ENCODE measurements around the gene JMJD4. TPM values are rescaled to one million over a fixed set of nuclear protein-coding genes. Genes with fewer than 3 reads are reported as not detected.

JMJD4 gene
- total RNA-seq, 3 donors from 2014 or later (not counting 1 experiment from before 2014, with no cell fraction given): 8.8 to 12.4 (median 12.3) TPM

DNA sequence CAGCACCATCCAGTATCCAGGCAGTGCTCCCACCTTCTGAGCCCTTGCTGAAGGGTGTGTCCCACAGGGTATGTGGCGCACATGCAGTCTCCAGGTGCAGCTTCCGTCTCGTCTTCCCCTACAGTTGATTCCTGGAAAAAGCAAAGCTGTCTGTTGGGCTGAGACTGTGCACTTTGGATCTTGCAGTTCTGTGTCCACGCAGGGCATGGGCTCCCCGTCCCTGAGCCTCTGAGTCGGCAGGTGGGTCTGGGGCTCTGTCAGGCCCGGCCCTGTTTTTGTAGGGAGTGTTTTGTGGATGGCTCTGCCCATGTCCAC is 33.0 kb upstream of the JMJD4 start:
- Mint-ChIP-seq H3K4me1 (peaks cover 53 to 55% of the 10 kb centered on the region in 2 donors), H3K27ac (no peak overlapping the region), H3K9me3 (no peaks in the 10 kb centered on the region), H3K27me3 (ENCODE audit: low read depth in 2 of 2) (peaks cover 14 to 16% of the 10 kb centered on the region in 2 donors), H3K4me3 (peak overlapping the region; percentile 9), H3K36me3 (no peaks in the 10 kb centered on the region)
- TF ChIP-seq, protein P1, sequence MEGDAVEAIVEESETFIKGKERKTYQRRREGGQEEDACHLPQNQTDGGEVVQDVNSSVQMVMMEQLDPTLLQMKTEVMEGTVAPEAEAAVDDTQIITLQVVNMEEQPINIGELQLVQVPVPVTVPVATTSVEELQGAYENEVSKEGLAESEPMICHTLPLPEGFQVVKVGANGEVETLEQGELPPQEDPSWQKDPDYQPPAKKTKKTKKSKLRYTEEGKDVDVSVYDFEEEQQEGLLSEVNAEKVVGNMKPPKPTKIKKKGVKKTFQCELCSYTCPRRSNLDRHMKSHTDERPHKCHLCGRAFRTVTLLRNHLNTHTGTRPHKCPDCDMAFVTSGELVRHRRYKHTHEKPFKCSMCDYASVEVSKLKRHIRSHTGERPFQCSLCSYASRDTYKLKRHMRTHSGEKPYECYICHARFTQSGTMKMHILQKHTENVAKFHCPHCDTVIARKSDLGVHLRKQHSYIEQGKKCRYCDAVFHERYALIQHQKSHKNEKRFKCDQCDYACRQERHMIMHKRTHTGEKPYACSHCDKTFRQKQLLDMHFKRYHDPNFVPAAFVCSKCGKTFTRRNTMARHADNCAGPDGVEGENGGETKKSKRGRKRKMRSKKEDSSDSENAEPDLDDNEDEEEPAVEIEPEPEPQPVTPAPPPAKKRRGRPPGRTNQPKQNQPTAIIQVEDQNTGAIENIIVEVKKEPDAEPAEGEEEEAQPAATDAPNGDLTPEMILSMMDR (IDR thresholded peaks at IDR 0.05): no peak
- H3K4me1 ChIP-seq (ENCODE audit: control insufficient read depth, insufficient read depth, low read length): peaks cover 54% of the 10 kb centered on the region
- peaks cover 9% of the 10 kb centered on the region for H3K36me3 ChIP-seq (ENCODE audit: control insufficient read depth, insufficient read depth, low read length)
- H3K27me3 ChIP-seq (ENCODE audit: control insufficient read depth, insufficient read depth, low read length): peaks cover 6% of the 10 kb centered on the region
- intact Hi-C loops (cut with micrococcal nuclease): no loop called here
- no peaks in the 10 kb centered on the region for H3K9me3 ChIP-seq (ENCODE audit: control insufficient read depth, insufficient read depth, low read length)
- no peak overlapping the region for H3K4me3 ChIP-seq (ENCODE audit: low read length)
- WGBS (ENCODE audit: insufficient coverage): 96% methylated on average over 7 of the region's 7 CpGs
- no peak overlapping the region for H3K27ac ChIP-seq (ENCODE audit: low read length)
- ATAC-seq: no peak
- DNase-seq: no peak

DNA sequence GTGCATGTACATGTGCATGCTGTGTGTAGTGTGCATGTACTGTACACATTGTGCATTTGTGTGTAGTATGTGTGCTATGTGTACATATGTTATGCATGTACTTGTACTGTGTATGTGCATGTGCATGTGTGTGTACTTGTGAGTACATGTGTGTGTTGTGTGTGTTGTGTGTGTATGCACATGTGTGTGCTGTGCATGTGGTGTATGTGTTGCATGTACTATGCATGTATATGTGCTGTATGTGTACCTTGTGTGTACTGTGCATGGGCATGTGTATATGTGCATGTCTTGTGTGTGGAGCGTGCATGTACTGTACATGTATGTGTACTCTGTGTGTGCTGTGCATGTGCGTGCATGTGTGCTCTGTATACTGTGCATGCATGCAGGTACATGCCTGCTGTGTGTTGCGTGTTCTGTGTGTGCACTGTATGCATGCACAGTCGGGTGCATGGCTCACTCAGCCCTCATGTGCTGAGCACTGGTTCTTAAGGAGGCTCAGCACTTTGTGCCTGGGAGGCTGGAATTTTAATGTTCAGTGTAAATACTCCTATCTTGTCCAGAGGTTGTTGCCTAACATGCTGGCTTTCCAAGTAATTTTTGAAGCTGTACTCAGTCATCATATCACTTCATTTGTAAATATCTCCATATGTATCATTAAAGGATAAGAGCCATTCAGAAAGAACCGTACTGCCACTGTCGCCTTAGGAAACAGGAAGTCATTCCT is 32.5 kb upstream of the JMJD4 start:
- no peaks in the 10 kb centered on the region for H3K9me3 Mint-ChIP-seq
- Histone ChIP-seq H3K27ac (ENCODE audit: low read length) (no peak overlapping the region), H3K9me3 (ENCODE audit: control insufficient read depth, insufficient read depth, low read length) (no peaks in the 10 kb centered on the region), H3K36me3 (ENCODE audit: control insufficient read depth, insufficient read depth, low read length) (peaks cover 9% of the 10 kb centered on the region), H3K4me1 (ENCODE audit: control insufficient read depth, insufficient read depth, low read length) (peaks cover 59% of the 10 kb centered on the region), H3K27me3 (ENCODE audit: control insufficient read depth, insufficient read depth, low read length) (peaks cover 6% of the 10 kb centered on the region), H3K4me3 (ENCODE audit: low read length) (no peak overlapping the region)
- DNase-seq (no peak), ATAC-seq (no peak)
- intact Hi-C loops (cut with micrococcal nuclease): no loop called here
- H3K27me3 Mint-ChIP-seq (ENCODE audit: low read depth in 2 of 2): peaks cover 14 to 16% of the 10 kb centered on the region in 2 donors
- H3K36me3 Mint-ChIP-seq: no peaks in the 10 kb centered on the region
- H3K4me1 Mint-ChIP-seq: peaks cover 58 to 59% of the 10 kb centered on the region in 2 donors
- H3K27ac Mint-ChIP-seq: no peak overlapping the region
- TF ChIP-seq, protein P1 (IDR thresholded peaks at IDR 0.05): no peak
- WGBS (ENCODE audit: insufficient coverage): over 99% methylated on average over 6 of the region's 6 CpGs
- H3K4me3 Mint-ChIP-seq: peak overlapping the region; percentile 86

DNA sequence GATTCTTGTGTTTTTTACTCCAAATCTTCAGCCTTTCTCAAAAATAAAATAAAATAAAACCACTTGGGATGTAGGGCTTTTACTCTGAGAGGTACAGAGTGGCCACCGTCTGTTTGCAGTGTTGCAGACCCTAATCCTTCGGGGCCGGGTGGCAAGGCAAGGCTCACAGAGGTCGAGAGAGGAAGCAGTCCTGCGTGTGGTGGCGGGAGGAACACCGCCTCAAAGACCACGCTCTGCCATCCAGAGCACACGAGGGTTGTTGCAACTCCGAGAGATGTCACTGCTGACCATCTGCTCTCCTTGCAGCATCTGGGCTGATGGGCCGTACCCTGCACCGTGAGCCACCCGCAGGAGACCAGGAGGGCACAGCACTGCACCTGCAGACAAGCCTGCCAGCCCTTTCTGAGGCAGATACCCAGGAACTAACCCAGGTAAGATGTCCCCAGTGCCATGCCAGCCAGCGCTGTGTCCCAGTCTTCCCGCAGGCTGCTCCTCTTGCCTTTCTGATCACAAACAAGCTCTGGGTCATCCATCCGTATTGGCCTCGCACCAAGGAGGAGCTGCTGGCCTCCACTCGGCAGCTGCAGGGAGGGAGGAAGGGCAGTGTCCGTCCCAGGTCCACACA is 31.7 kb upstream of the JMJD4 start:
- peak overlapping the region; percentile 77 to 82 for H3K27ac Mint-ChIP-seq
- TF ChIP-seq, protein P1 (IDR thresholded peaks at IDR 0.05): no peak
- H3K9me3 Mint-ChIP-seq: no peaks in the 10 kb centered on the region
- WGBS (ENCODE audit: insufficient coverage): 39% methylated on average over 19 of the region's 19 CpGs
- no peak for DNase-seq
- H3K27me3 ChIP-seq (ENCODE audit: control insufficient read depth, insufficient read depth, low read length): peaks cover 5% of the 10 kb centered on the region
- H3K27me3 Mint-ChIP-seq (ENCODE audit: low read depth in 2 of 2): peaks cover 12 to 14% of the 10 kb centered on the region in 2 donors
- peaks cover 9% of the 10 kb centered on the region for H3K36me3 ChIP-seq (ENCODE audit: control insufficient read depth, insufficient read depth, low read length)
- no peak overlapping the region for H3K27ac ChIP-seq (ENCODE audit: low read length)
- peaks cover 67% of the 10 kb centered on the region for H3K4me1 ChIP-seq (ENCODE audit: control insufficient read depth, insufficient read depth, low read length)
- H3K4me3 Mint-ChIP-seq: peak overlapping the region; percentile 86
- intact Hi-C loops (cut with micrococcal nuclease): loop anchor here (1.0 kb wide), 1 partner anchor 8 kb away; no protein-coding TSS in a partner anchor
- no peak overlapping the region for H3K4me3 ChIP-seq (ENCODE audit: low read length)
- ATAC-seq: peak; percentile 9 to 18 (median 10)
- H3K4me1 Mint-ChIP-seq: peaks cover 63 to 64% of the 10 kb centered on the region in 2 donors
- no peaks in the 10 kb centered on the region for H3K9me3 ChIP-seq (ENCODE audit: control insufficient read depth, insufficient read depth, low read length)
- H3K36me3 Mint-ChIP-seq: no peaks in the 10 kb centered on the region
